HepG2 (cell line): ENCODE measurements around the gene TRIM28. TPM values are rescaled to one million over a fixed set of nuclear protein-coding genes. Genes with fewer than 3 reads are reported as not detected.

ENCODE experiments used
- ARNT ChIP-seq: fragments of 450-650 bp; IDR thresholded peaks from 2 replicates; pipeline ENCODE4 v1.6.1; 2017
- KMT2A ChIP-seq: sonication (generic); formaldehyde crosslinking; IDR thresholded peaks from 2 replicates; pipeline ENCODE4 v1.4.0; 2020; ENCODE audit warnings: missing genetic modification reagents
- KMT2B ChIP-seq: IDR thresholded peaks from 2 replicates; pipeline ENCODE4 v1.6.1; 2016; ENCODE audit warnings: missing genetic modification reagents, missing compliant biosample characterization
- NCOA5 ChIP-seq: sonication (generic); formaldehyde crosslinking; IDR thresholded peaks from 2 replicates; pipeline ENCODE4 v1.4.0; 2020; ENCODE audit warnings: missing genetic modification reagents
- NFE2L1 ChIP-seq: sonication (generic); formaldehyde crosslinking; IDR thresholded peaks from 2 replicates; pipeline ENCODE4 v1.4.0; 2020; ENCODE audit warnings: missing genetic modification reagents, mild to moderate bottlenecking, borderline replicate concordance
- NFIC ChIP-seq: IDR thresholded peaks from 2 replicates; pipeline ENCODE4 v1.6.1; 2012; ENCODE audit warnings: mild to moderate bottlenecking, low read length, inconsistent platforms
- ZNF230 ChIP-seq: sonication (generic); formaldehyde crosslinking; IDR thresholded peaks from 2 replicates; pipeline ENCODE4 v1.4.0; 2020; ENCODE audit warnings: mild to moderate bottlenecking, missing genetic modification reagents
- ZNF605 ChIP-seq: sonication (generic); formaldehyde crosslinking; IDR thresholded peaks from 2 replicates; pipeline ENCODE4 v1.8.0; 2022; ENCODE audit warnings: mild to moderate bottlenecking, missing genetic modification reagents
- ZNF720 ChIP-seq: sonication (generic); formaldehyde crosslinking; IDR thresholded peaks from 2 replicates; pipeline ENCODE4 v1.4.0; 2020; ENCODE audit warnings: missing genetic modification reagents
- ZNF878 ChIP-seq: sonication (generic); formaldehyde crosslinking; IDR thresholded peaks from 2 replicates; pipeline ENCODE4 v1.8.1; 2023; ENCODE audit warnings: mild to moderate bottlenecking, missing genetic modification reagents, moderate library complexity
- polyA plus RNA-seq, 8 experiments: library from polyadenylated mRNA; depleted of rRNA in 3 of 8; stranded (reverse) in 7 of 8; unstranded in 1 of 8; fragments of >200 nt; fragmentation: Illumina TruSeq in 4 of 8; extraction: Trizol in 4 of 8; gene quantifications; 2 replicates each; pipeline versions ENCODE4 v1.2.1 to v1.2.3, GENCODE V29; 2011 to 2016; ENCODE audit warnings: low read depth in 4 of 8, missing spikeins in 1 of 8, mixed read lengths in 1 of 8; ENCODE audit not compliant: insufficient read depth in 1 of 8
- total RNA-seq, 5 experiments: library from RNA; depleted of rRNA; stranded (reverse); fragments of >200 nt; fragmentation: Illumina TruSeq; extraction: Trizol; gene quantifications; 2 replicates each; pipeline ENCODE4 v1.2.3, GENCODE V29; 2016; ENCODE audit warnings: low read depth in 1 of 5
- TF ChIP-seq, protein P1 (sequence below): sonication (generic); formaldehyde crosslinking; IDR thresholded peaks from 2 replicates; pipeline ENCODE4 v1.4.0; 2020; ENCODE audit warnings: missing genetic modification reagents, borderline replicate concordance
- TF ChIP-seq, protein P2 (sequence below): sonication (generic); formaldehyde crosslinking; IDR thresholded peaks from 2 replicates; pipeline ENCODE4 v1.4.0; 2020; ENCODE audit warnings: mild to moderate bottlenecking, missing genetic modification reagents
- TF ChIP-seq, protein P3 (sequence below): sonication (generic); formaldehyde crosslinking; IDR thresholded peaks from 2 replicates; pipeline ENCODE4 v1.4.0; 2020; ENCODE audit warnings: missing genetic modification reagents
- TF ChIP-seq, protein P4 (sequence below): sonication (generic); formaldehyde crosslinking; IDR thresholded peaks from 2 replicates; pipeline ENCODE4 v1.8.1; 2023; ENCODE audit warnings: mild to moderate bottlenecking, missing genetic modification reagents
- TF ChIP-seq, protein P5 (sequence below): sonication (generic); formaldehyde crosslinking; IDR thresholded peaks from 2 replicates; pipeline ENCODE4 v1.5.1; 2020; ENCODE audit warnings: missing genetic modification reagents, mild to moderate bottlenecking, borderline replicate concordance
- TF ChIP-seq, protein P6 (sequence below): sonication (generic); formaldehyde crosslinking; IDR thresholded peaks from 2 replicates; pipeline ENCODE4 v1.8.0; 2022; ENCODE audit warnings: mild to moderate bottlenecking, missing genetic modification reagents

Gene TRIM28
- total and polyA plus RNA-seq, 2 of the 13 experiments (the other 11 are each of a cell fraction or from before 2014, with no cell fraction given), result 361 to 439 TPM

DNA sequence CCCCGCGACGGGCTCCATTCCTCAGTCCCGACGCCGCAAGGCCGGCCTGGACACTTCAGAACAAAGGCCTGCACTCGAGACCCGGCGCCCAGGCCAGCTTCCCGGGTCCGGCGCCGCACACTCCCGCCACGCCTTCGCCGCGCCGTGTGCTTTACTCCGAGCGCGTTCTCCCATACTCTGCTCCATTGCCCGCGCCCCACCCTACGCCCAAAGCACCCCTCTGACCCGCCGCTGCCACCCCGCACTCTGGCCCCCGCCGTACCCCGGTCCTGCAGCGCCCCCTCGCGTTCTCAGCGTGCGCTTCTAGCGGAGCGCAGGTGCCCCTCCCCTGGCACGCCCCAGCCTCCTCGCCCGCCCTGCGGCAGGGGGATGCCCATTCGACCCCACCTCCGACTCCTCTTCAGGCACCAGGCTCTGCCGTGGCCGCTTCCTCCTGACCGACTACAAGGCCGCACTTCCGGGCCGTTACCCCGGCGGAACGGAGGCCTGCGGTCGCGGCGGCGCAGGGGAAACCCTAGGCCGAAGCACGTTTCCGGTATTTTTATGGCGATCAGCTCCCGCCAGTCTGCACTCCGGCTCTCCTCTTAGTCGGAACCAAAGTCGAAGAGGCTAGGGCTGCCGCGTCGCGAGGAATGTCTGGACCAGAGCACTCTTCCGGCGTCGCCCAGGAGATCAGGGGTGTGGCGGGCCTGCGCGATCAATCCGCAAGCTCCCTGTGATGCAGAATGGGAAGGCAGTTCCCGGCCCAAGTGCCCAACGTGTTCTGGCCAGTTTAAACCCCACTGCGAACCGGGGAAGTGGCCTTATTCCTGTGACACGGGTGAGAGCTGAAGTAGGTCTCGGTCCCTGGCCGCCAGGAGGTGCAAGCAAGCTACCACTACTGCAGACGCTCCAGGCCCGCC, 24.3 kb upstream of the TRIM28 start, which contains the start of gene ZBTB45 (continued):
- no peak for TF ChIP-seq ZNF605 (CRISPR knock-in tag)
- TF ChIP-seq, protein P1, sequence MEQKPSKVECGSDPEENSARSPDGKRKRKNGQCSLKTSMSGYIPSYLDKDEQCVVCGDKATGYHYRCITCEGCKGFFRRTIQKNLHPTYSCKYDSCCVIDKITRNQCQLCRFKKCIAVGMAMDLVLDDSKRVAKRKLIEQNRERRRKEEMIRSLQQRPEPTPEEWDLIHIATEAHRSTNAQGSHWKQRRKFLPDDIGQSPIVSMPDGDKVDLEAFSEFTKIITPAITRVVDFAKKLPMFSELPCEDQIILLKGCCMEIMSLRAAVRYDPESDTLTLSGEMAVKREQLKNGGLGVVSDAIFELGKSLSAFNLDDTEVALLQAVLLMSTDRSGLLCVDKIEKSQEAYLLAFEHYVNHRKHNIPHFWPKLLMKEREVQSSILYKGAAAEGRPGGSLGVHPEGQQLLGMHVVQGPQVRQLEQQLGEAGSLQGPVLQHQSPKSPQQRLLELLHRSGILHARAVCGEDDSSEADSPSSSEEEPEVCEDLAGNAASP, result peak; percentile 59; the same call in 1 of the 2 replicates
- TF ChIP-seq ZNF230, result peak; percentile 43
- TF ChIP-seq ARNT, result no peak
- TF ChIP-seq KMT2A (CRISPR knock-in tag), result peak; percentile 96
- TF ChIP-seq, protein P2, sequence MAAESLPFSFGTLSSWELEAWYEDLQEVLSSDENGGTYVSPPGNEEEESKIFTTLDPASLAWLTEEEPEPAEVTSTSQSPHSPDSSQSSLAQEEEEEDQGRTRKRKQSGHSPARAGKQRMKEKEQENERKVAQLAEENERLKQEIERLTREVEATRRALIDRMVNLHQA (CRISPR knock-in tag), result no peak
- TF ChIP-seq ZNF720 (CRISPR knock-in tag), result peak; percentile 62; the same call in 1 of the 2 replicates
- TF ChIP-seq, protein P3, sequence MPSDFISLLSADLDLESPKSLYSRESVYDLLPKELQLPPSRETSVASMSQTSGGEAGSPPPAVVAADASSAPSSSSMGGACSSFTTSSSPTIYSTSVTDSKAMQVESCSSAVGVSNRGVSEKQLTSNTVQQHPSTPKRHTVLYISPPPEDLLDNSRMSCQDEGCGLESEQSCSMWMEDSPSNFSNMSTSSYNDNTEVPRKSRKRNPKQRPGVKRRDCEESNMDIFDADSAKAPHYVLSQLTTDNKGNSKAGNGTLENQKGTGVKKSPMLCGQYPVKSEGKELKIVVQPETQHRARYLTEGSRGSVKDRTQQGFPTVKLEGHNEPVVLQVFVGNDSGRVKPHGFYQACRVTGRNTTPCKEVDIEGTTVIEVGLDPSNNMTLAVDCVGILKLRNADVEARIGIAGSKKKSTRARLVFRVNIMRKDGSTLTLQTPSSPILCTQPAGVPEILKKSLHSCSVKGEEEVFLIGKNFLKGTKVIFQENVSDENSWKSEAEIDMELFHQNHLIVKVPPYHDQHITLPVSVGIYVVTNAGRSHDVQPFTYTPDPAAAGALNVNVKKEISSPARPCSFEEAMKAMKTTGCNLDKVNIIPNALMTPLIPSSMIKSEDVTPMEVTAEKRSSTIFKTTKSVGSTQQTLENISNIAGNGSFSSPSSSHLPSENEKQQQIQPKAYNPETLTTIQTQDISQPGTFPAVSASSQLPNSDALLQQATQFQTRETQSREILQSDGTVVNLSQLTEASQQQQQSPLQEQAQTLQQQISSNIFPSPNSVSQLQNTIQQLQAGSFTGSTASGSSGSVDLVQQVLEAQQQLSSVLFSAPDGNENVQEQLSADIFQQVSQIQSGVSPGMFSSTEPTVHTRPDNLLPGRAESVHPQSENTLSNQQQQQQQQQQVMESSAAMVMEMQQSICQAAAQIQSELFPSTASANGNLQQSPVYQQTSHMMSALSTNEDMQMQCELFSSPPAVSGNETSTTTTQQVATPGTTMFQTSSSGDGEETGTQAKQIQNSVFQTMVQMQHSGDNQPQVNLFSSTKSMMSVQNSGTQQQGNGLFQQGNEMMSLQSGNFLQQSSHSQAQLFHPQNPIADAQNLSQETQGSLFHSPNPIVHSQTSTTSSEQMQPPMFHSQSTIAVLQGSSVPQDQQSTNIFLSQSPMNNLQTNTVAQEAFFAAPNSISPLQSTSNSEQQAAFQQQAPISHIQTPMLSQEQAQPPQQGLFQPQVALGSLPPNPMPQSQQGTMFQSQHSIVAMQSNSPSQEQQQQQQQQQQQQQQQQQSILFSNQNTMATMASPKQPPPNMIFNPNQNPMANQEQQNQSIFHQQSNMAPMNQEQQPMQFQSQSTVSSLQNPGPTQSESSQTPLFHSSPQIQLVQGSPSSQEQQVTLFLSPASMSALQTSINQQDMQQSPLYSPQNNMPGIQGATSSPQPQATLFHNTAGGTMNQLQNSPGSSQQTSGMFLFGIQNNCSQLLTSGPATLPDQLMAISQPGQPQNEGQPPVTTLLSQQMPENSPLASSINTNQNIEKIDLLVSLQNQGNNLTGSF, result no peak; the same call in 1 of the 2 replicates
- TF ChIP-seq ZNF878, result peak; percentile 65; the same call in 1 of the 2 replicates
- peak; percentile 70; the same call in 1 of the 2 replicates for TF ChIP-seq NFE2L1 (CRISPR knock-in tag)
- TF ChIP-seq, protein P4, sequence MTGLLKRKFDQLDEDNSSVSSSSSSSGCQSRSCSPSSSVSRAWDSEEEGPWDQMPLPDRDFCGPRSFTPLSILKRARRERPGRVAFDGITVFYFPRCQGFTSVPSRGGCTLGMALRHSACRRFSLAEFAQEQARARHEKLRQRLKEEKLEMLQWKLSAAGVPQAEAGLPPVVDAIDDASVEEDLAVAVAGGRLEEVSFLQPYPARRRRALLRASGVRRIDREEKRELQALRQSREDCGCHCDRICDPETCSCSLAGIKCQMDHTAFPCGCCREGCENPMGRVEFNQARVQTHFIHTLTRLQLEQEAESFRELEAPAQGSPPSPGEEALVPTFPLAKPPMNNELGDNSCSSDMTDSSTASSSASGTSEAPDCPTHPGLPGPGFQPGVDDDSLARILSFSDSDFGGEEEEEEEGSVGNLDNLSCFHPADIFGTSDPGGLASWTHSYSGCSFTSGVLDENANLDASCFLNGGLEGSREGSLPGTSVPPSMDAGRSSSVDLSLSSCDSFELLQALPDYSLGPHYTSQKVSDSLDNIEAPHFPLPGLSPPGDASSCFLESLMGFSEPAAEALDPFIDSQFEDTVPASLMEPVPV (CRISPR knock-in tag), result no peak; the same call in 1 of the 2 replicates
- TF ChIP-seq KMT2B (CRISPR knock-in tag), result peak; percentile 85
- TF ChIP-seq NFIC, result no peak; the same call in 1 of the 2 replicates
- TF ChIP-seq, protein P5, sequence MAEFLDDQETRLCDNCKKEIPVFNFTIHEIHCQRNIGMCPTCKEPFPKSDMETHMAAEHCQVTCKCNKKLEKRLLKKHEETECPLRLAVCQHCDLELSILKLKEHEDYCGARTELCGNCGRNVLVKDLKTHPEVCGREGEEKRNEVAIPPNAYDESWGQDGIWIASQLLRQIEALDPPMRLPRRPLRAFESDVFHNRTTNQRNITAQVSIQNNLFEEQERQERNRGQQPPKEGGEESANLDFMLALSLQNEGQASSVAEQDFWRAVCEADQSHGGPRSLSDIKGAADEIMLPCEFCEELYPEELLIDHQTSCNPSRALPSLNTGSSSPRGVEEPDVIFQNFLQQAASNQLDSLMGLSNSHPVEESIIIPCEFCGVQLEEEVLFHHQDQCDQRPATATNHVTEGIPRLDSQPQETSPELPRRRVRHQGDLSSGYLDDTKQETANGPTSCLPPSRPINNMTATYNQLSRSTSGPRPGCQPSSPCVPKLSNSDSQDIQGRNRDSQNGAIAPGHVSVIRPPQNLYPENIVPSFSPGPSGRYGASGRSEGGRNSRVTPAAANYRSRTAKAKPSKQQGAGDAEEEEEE (CRISPR knock-in tag), result no peak; the same call in 1 of the 2 replicates
- TF ChIP-seq, protein P6, sequence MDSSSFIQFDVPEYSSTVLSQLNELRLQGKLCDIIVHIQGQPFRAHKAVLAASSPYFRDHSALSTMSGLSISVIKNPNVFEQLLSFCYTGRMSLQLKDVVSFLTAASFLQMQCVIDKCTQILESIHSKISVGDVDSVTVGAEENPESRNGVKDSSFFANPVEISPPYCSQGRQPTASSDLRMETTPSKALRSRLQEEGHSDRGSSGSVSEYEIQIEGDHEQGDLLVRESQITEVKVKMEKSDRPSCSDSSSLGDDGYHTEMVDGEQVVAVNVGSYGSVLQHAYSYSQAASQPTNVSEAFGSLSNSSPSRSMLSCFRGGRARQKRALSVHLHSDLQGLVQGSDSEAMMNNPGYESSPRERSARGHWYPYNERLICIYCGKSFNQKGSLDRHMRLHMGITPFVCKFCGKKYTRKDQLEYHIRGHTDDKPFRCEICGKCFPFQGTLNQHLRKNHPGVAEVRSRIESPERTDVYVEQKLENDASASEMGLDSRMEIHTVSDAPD (CRISPR knock-in tag), result no peak; the same call in 1 of the 2 replicates
- no peak for TF ChIP-seq NCOA5 (CRISPR knock-in tag)
